Testis (tissue), 3 donors: ENCODE data around the gene CDC20. TPM values are rescaled to one million over a fixed set of nuclear protein-coding genes. Genes with fewer than 3 reads are reported as not detected.

Experiments used
- DNase-seq: peaks from one replicate; pipeline ENCODE4 v3.0.0-alpha.2; 2019
- H3K27ac ChIP-seq, 2 donors: fragments of 200-600 bp; sonication (generic); one replicate each; pipeline ENCODE4 v1.5.1; 2019
- H3K27me3 ChIP-seq: fragments of 200-600 bp; sonication (generic); one replicate; pipeline ENCODE4 v1.5.1; 2019
- H3K36me3 ChIP-seq: fragments of 200-600 bp; sonication (generic); one replicate; pipeline ENCODE4 v1.5.1; 2017; ENCODE audit warnings: low read depth; ENCODE audit errors: missing control alignments
- H3K4me1 ChIP-seq: fragments of 200-600 bp; sonication (generic); one replicate; pipeline ENCODE4 v1.5.1; 2019
- H3K4me3 ChIP-seq, 2 donors: fragments of 200-600 bp; sonication (generic); one replicate each; pipeline ENCODE4 v1.5.1; 2017 to 2019
- H3K9me3 ChIP-seq: fragments of 200-600 bp; sonication (generic); one replicate; pipeline ENCODE4 v1.5.1; 2017
- POLR2A ChIP-seq: fragments of 450-650 bp; IDR thresholded peaks from one replicate; pipeline ENCODE4 v1.6.1; 2017; ENCODE audit warnings: antibody characterized with exemption, mild to moderate bottlenecking, moderate library complexity
- WGBS, 2 donors: methylation state at CpG; one replicate each; pipeline ENCODE4 v1.1.5; 2018; 5-methylcytosine and 5-hydroxymethylcytosine counted together
- intact Hi-C: fragments of 100-400 bp; cut with DNase I; formaldehyde crosslinking; loops from one replicate; pipeline ENCODE4 v1.15.1; 2023; ENCODE audit warnings: low total_unique reads
- polyA plus RNA-seq: library from polyadenylated mRNA; stranded (reverse); fragments of 350-450 nt; fragmentation: Illumina TruSeq; extraction: RNeasy Lipid Tissue Mini Kit (QIAGEN cat#74804); gene quantifications from one replicate; pipeline ENCODE4 v1.2.3, GENCODE V29; 2014; ENCODE audit warnings: low read depth, low replicate concordance; ENCODE audit not compliant: insufficient read depth
- total RNA-seq, 2 donors: library from RNA; depleted of rRNA; stranded (reverse); fragments of >200 nt; gene quantifications; one replicate each; pipeline ENCODE4 v1.2.3, GENCODE V29; 2016
- TF ChIP-seq, protein P1 (sequence below), 3 experiments: fragments of 450-650 bp in 2 of 3; fragments of 200-600 bp in 1 of 3; sonication (generic) in 1 of 3; IDR thresholded peaks; one replicate each; pipeline ENCODE4 v1.5.1; 2016 to 2019; ENCODE audit warnings: antibody characterized with exemption in 3 of 3, mild to moderate bottlenecking in 2 of 3, moderate library complexity in 1 of 3

Gene CDC20
- total and polyA plus RNA-seq, 3 donors from 2014 or later: 44.7 to 135 (median 48.6) TPM

DNA sequence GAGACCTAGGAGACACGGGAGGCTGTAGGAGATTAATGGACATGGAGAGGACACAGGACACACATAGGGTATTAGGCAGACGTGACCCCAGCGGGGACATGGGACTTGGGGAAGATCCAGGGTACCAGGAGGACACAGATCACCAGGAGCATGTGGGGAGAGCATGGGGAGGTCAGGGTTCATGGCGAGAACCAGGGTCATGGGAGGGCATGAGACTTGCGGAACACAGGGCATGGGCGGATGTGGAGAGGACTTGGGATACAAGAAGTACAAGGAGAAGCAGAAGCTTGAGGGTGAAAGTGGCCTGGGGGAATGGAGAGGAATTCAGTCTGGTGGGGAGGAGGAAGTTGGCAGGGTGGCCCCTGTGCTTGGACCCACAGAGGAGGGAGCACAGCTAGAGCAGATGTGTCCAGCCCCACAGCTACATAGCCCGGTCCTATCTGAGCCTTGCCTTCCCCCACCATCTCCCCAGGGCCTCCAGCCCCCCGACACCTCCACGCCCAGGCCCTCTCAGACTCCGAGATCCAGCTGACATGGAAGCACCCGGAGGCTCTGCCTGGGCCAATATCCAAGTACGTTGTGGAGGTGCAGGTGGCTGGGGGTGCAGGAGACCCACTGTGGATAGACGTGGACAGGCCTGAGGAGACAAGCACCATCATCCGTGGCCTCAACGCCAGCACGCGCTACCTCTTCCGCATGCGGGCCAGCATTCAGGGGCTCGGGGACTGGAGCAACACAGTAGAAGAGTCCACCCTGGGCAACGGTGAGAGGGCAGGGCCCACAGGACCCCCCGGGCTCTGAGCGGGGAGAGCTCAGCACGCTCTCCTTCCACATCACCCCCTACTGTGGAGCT lies 45.9 kb upstream of the CDC20 start:
- H3K36me3 ChIP-seq: no peaks in the 10 kb centered on the region
- no peaks in the 10 kb centered on the region for H3K4me1 ChIP-seq
- H3K27ac ChIP-seq: no peak overlapping the region
- intact Hi-C loops: no loop called here
- no peak for TF ChIP-seq POLR2A
- TF ChIP-seq, protein P1, sequence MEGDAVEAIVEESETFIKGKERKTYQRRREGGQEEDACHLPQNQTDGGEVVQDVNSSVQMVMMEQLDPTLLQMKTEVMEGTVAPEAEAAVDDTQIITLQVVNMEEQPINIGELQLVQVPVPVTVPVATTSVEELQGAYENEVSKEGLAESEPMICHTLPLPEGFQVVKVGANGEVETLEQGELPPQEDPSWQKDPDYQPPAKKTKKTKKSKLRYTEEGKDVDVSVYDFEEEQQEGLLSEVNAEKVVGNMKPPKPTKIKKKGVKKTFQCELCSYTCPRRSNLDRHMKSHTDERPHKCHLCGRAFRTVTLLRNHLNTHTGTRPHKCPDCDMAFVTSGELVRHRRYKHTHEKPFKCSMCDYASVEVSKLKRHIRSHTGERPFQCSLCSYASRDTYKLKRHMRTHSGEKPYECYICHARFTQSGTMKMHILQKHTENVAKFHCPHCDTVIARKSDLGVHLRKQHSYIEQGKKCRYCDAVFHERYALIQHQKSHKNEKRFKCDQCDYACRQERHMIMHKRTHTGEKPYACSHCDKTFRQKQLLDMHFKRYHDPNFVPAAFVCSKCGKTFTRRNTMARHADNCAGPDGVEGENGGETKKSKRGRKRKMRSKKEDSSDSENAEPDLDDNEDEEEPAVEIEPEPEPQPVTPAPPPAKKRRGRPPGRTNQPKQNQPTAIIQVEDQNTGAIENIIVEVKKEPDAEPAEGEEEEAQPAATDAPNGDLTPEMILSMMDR (IDR thresholded peaks at IDR 0.05): no peak
- H3K9me3 ChIP-seq: no peaks in the 10 kb centered on the region
- no peak overlapping the region for H3K4me3 ChIP-seq
- WGBS, 2 donors: 90% methylated on average over 19 to 24 of the region's 24 CpGs
- no peaks in the 10 kb centered on the region for H3K27me3 ChIP-seq
- no peak for DNase-seq

DNA sequence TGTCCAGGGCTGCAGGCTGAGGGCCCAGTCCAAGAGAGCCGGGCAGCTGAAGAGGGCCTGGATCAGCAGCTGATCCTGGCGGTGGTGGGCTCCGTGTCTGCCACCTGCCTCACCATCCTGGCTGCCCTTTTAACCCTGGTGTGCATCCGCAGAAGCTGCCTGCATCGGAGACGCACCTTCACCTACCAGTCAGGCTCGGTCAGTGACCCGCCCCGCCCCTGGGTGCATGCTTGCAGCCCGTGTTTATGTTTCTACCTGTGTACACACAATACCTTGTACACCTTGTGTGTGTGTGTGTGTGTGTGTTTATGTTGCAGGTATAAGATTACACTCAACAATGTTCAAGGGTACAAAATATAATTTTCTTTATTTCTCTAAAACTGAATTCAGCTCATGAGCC lies 45.0 kb upstream of the CDC20 start:
- no peak overlapping the region for H3K27ac ChIP-seq
- no peaks in the 10 kb centered on the region for H3K4me1 ChIP-seq
- WGBS, 2 donors: 95 to 98% methylated on average over 10 of the region's 10 CpGs
- TF ChIP-seq POLR2A: no peak
- TF ChIP-seq, protein P1 (IDR thresholded peaks at IDR 0.05): no peak
- no peak overlapping the region for H3K4me3 ChIP-seq
- intact Hi-C loops: no loop called here
- H3K27me3 ChIP-seq: no peaks in the 10 kb centered on the region
- no peak for DNase-seq
- H3K9me3 ChIP-seq: no peaks in the 10 kb centered on the region
- H3K36me3 ChIP-seq: no peaks in the 10 kb centered on the region

DNA sequence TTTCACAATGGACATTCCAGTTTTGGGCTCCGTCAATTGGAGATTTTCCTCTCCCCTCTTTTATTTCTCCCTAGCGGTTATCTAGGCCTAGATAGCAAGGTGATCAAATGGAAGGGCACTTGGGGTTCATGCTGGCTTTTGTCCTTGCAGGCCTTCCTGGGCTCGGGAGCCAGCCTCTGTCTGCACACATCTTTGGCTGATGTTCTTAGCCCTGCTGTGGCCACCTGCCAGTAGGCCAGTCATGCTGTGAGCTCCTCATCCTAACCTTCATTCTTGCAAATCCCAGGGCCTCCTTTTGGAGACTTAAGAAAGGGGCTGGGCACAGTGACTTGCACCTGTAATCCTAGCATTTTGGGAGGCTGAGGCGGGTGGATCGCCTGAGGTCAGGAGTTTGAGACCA lies 44.5 kb upstream of the CDC20 start:
- H3K4me3 ChIP-seq: no peak overlapping the region
- no peak overlapping the region for H3K27ac ChIP-seq
- H3K36me3 ChIP-seq: no peaks in the 10 kb centered on the region
- 90 to 97% methylated on average over 5 of the region's 5 CpGs for whole genome bisulfite sequencing, 2 donors
- intact Hi-C loops: no loop called here
- no peak for TF ChIP-seq POLR2A
- TF ChIP-seq, protein P1 (IDR thresholded peaks at IDR 0.05): no peak
- no peaks in the 10 kb centered on the region for H3K27me3 ChIP-seq
- DNase-seq: no peak
- H3K4me1 ChIP-seq: no peaks in the 10 kb centered on the region
- H3K9me3 ChIP-seq: no peaks in the 10 kb centered on the region

DNA sequence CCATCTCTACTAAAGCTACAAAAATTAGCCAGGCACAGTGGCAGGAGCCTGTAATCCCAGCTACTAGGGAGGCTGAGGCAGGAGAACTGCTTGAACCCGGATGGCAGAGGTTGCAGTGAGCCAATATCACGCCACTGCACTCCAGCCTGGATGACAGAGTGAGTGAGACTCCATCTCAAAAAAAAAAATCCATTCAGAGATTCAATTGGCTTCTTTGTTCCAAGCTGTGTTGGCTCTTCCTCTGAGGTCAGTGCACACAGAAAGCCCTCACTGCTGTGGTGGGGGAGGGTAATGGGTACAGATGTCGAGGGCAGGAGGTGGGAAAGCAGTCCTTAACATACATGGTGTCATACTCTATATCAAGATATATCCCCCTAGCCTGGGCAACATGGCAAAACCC lies 43.3 kb upstream of the CDC20 start:
- 91 to 93% methylated on average over 3 of the region's 3 CpGs for WGBS, 2 donors
- DNase-seq: no peak
- Histone ChIP-seq H3K36me3 (no peaks in the 10 kb centered on the region), H3K27ac (no peak overlapping the region), H3K9me3 (no peaks in the 10 kb centered on the region), H3K4me1 (no peaks in the 10 kb centered on the region), H3K4me3 (no peak overlapping the region), H3K27me3 (no peaks in the 10 kb centered on the region)
- intact Hi-C loops: no loop called here
- TF ChIP-seq POLR2A: no peak
- TF ChIP-seq, protein P1 (IDR thresholded peaks at IDR 0.05): no peak
